ENCODE measurements around the gene RNF151.
A peak's percentile ranks its signal among the peaks of the same experiment; 100 is the strongest.
"Not testable (repeated sequence)": the region's sequence is repeated elsewhere in the genome, so short reads cannot be mapped to it uniquely, and the experiment has no call there.

Gene RNF151

GRCh38 chr16:2009791-2010510 is 43.3 kb downstream of the RNF151 start, which contains the start of gene ZNF598:
Gene ZNF598 (minus strand): TSS chr16:2009821.
- DNase-seq: peak; percentile 93

- not testable (repeated sequence) for DNase-seq
Observed at GRCh38 chr16:2011726-2012125, 45.1 kb downstream of the RNF151 start.

- no peak for DNase-seq
Observed at GRCh38 chr16:2013527-2013926, 46.9 kb downstream of the RNF151 start.

GRCh38 chr16:2015117-2015946 is 48.7 kb downstream of the RNF151 start:
- DNase-seq: no peak

- DNase-seq: no peak
Observed at GRCh38 chr16:2015947-2016208, 49.2 kb downstream of the RNF151 start.

- peak; percentile 72 for DNase-seq
Observed at GRCh38 chr16:2016407-2016922, 49.8 kb downstream of the RNF151 start.
